GM18517 (cell line): ENCODE measurements around the gene FCRL5.
A peak's percentile ranks its signal among the peaks of the same experiment; 100 is the strongest.
"Not testable (repeated sequence)": the region's sequence is repeated elsewhere in the genome, so short reads cannot be mapped to it uniquely, and the experiment has no call there.

Source experiments
- ATAC-seq: cut with Tn5 transposase; IDR thresholded peaks from one replicate; pipeline ENCODE4 v1.9.1; 2021; ENCODE audit warnings: mild to moderate bottlenecking, moderate library complexity; ENCODE audit not compliant: unreplicated experiment

FCRL5 gene

GRCh38 chr1:157551694-157552693 is at the start of gene FCRL5:
TSS of gene FCRL5 (minus strand) at chr1:157552515. CDS start at chr1:157552362, 153 bp downstream.
- peak; percentile 84 for ATAC-seq

DNA sequence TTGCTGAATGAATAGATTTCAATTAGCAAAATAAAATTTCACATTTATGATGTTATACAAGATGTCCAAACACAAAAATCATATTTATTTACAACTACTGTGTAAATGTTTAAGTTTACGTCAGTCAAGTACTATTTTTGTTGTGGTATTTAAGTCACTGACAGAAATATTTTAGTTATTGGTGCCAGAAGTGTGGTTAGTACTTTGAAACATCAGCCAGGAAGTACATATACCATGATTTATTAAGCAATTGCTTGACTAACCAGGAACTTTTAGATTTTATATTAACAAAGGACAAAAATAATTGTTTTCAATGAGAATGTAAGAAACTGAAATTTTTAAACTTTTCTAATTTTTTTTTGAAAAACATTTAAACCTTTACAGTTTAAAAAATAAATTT is 47.9 kb upstream of the FCRL5 start:
- no peak for ATAC-seq

DNA sequence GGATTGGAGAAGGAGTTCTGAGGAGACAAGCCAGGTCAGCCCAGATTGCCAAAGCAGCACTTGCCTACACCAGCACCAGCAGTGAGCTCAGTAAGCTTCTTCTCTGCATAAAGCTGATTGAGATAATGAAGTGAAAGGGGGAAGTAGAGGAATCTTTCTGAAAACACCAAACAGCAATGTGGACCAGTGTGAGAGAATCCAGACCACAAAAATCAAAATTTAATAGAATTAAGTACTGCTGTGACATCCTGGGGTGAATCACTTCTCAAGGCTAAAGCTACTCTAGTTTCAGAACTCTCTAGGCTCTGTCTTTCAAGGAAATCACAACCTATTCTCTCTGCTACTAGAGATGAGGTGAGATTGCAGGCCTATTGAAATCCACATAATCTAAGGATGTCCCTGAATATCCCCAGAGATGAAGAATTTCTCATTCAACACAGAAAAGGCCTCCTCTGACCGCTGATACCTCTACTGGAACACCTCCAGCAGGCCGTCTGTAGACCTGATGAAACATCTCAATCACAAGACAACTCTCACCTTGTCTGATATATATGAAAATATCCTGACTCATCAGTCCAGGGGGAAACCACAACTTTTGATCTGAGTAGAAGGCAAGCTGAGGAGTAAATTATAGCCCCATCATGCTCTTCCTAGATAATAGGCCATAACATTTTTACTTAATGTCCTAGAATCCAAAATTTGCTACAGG is 45.8 kb upstream of the FCRL5 start, which contains the start of gene FCRL4:
FCRL4 (minus strand) TSS at position 127 of the 709 bp plus-strand sequence. CDS start 141 bp downstream, outside the sequence.
- peak; percentile 53 for ATAC-seq

GRCh38 chr1:157596384-157596783 is 44.1 kb upstream of the FCRL5 start:
- no peak for ATAC-seq

DNA sequence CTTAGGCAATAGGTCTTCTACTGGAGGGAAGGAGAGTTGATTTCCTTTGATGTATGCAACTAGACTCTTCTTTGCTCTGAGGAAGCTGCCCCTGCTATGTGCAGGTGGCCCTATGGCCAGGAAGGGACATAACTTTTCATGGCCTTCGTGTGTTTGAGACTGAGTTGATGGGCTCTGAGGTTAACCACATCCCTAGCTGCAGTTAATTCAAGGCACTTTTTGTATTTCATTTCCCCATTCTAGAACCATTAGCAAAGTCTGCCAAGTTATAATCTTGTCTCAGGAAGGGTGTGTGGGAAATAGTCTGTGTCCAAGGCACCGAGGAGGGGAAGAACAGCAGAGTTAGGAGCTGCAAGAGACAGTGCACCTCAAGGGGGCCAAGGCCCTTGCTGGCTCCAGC is 43.0 kb upstream of the FCRL5 start:
- ATAC-seq: peak; percentile 71

DNA sequence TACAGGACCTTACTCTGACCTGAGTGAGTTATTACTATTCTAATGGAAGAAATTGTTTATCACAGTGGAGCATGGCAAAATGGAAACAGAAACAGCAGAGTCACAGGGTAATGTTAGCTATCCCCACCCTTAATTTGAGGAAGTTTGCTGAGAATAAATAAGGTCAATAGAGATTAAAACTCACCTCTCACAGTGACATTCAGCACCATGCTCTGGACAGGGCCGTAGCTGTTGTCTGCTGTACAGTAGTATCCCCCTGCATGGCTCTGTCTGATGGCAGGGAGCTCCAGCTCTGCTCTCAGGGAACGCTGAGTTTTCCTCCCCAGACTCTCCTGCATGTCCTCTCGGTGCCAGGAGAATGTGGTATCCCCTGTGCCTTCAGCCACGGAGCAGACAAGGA is 33.7 kb upstream of the FCRL5 start:
- no peak for ATAC-seq

DNA sequence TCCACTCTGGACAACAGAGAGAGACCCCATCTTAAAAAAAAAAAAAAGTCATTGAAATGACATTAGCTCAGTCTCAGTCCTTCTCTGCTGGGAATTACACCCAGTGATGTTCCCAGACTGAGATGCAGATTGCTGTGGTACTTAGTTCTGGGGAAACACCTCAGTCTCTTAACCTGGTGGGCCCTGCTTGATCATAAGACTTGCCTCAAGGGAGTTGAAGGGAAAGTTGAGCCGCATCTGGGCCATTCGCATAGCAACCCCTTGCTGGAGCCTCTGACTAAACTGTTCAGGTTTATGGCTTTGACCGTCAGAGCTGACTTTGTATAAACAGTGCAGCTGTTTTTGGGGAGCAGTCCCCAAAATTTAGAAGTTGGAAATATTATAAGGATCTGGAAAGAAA is 32.2 kb upstream of the FCRL5 start:
- ATAC-seq: no peak

GRCh38 chr1:157580828-157581210 is 28.5 kb upstream of the FCRL5 start:
- ATAC-seq: no peak

GRCh38 chr1:157580179-157580827 is 28.0 kb upstream of the FCRL5 start:
- ATAC-seq: no peak

DNA sequence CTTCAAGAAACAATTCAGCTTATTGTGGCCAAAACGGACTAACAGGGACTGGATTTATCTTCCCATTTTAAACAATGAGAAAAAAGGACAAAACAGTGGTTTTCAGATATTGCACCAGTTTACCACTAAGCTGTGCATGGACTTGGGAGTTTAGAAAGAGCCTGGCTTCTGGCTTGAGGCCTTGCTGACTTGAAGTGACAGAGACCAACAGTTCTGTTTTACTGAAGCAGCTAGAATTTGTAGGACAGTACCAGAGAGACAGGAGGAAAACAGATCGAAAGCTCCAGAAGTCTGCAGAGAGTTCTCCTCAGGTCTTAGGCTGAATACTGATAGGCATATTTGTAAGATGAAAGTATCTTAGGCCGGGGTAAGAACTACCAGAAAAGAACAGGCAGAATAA is 25.1 kb upstream of the FCRL5 start:
- ATAC-seq: no peak

- ATAC-seq: peak; percentile 66
Measured at GRCh38 chr1:157575744-157576143, 23.4 kb upstream of the FCRL5 start.

DNA sequence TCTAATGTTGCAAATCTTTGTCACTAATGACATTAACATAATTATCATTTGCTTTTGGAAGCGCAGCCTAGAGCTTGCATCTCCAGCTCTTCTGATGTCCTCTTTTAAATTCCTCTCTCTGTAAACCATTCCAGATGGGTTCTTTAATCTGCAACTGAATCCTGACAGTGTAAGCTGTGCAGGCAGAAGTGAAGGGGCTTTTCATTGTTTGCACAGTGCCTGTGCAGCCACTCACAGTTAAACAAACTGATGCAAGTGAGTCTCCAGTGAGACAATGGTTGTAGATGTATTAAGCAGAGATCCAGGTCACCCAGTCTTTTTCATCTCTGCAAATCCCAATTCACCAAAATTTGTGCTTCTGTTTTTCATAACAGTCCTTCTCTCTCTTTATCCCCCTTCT is 22.5 kb upstream of the FCRL5 start:
- no peak for ATAC-seq

DNA sequence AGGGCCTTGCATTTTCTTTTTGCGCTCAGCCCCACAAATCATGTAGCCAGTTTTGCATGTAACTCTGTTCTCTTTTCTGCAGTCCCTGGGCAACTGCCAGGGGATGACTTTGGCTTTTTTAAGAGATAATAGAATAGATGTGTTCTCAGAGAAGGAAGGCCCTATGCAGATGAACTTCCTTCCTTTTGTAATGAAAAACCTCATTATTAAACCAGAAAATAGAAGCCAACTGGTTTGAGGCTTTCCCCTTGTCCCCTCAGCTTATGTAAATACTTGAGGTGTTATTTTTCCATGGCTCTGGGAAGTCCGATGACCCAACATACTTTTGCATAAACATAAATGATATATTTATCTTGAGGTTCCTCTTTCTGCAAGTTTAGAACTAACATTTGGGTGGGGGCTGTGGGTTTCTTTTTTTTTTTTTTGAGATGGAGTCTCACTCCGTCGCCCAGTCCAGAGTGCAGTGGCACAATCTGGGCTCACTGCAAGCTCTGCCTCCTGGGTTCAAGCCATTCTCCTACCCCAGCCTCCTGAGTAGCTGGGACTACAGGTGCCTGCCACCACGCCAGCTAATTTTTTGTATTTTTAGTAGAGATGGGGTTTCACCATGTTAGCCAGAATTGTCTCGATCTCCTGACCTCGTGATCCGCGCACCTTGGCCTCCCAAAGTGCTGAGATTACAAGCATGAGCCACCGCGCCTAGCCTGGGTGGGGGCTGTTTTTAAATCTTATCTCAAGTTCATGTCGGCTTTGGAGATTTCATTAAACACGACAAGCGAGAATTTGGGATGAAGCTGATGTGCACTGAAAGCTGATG is 14.4 kb upstream of the FCRL5 start:
- ATAC-seq: peak; percentile 37

GRCh38 chr1:157562515-157562914 is 10.2 kb upstream of the FCRL5 start:
- ATAC-seq: peak; percentile 72

DNA sequence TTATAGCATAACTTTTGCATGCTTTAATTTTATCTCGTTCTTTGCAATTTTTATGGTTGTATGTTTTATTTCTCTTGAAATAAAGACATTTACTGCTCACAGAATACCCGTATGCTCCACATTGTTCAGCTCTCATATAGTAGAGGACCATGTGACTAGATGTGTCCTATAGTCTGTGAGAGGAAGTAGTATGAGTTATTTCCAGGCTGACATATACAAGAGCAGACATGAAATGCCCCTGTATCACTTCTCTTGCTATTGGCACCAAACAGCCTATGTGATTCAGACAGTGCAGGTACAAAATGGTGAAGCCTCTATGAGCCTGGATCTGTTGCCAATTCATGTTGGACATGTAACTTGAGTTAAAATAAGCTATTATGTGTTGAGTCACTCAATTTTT is 5.8 kb upstream of the FCRL5 start:
- no peak for ATAC-seq

DNA sequence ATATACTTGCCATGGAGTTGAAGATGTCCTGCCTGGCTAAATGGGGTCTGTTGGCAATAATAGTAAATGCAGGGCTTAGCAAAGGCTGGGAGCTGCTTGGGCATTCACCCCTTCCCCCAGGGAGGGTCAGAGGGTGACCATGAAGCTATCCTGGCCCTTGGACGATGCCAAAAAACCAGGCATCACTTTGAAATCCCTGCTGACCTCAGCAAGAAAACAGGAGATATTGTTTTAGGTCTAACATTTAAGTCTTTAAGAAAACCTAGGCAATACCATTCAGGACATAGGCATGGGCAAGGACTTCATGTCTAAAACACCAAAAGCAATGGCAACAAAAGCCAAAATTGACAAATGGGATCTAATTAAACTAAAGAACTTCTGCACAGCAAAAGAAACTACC is 4.2 kb downstream of the FCRL5 start:
- ATAC-seq: not testable (repeated sequence)

DNA sequence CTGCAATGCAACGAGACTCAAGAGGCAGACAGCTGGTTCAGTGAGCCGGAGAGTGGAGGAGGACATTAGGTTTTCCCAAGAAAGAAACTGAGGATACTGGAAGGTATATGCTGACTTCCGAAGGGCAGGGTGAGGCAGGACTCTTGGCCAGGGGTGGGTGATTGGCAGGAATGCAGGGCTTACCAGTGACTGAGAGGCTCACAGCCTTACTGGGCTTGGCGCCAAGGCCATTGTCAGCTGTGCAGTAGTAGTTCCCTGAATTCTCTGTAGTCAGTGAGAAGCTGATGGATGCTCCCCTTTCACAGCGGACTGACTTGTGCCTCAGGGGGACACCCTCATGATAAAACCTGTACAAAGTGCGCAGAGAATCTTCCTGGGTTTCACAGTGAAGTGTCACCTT is 9.6 kb downstream of the FCRL5 start:
- ATAC-seq: no peak

DNA sequence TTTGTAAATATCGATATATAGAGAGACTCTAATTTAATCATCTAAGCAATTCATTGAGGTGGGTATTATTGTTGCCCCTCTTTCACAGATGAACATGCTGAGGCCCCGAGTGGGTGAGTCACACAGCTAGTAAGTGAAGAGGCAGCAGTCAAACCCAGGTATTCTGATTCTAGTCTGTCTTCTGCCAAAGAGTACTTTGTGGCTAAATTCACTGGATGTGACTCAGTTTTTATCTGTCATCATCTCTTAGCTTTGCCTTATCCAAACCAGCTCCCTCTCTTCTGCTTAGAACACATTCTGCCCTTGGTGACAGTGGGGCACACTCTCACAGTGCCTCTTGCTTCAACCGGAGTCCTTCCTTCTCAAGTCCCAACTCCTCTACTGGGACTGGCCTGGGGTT is 11.5 kb downstream of the FCRL5 start:
- no peak for ATAC-seq

- no peak for ATAC-seq
Measured at GRCh38 chr1:157540160-157540748, 12.1 kb downstream of the FCRL5 start.

DNA sequence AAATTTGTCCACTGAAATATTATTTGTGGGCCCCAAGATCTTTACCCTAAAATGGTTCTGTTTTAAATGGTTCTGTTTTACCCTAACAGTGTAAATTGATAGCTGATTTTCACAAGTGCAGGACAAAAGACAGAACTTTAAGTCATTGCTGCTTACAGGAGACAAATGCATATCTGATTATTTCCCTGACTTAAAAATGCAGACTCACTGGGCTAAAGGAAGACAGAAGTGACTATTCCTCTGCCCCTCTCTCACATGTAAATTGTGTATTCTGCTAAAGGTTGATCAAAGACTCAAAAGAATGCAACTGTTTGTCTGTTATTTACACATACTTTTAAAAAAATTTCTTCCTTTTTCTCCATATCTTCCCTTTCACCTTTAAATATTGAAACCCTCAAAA is 12.7 kb downstream of the FCRL5 start:
- no peak for ATAC-seq
